IPS DF 6.9 (cell line): ENCODE data around the gene USP7.

Experiments
- DNase-seq: peaks from one replicate; pipeline ENCODE4 v3.0.0-alpha.2; 2013; ENCODE audit warnings: low read depth, low spot score
- H3K27ac ChIP-seq: one replicate; pipeline ENCODE4 v1.5.1; 2013; ENCODE audit warnings: low read length, control low read depth
- H3K27me3 ChIP-seq: 2 replicates; pipeline ENCODE4 v1.6.1; 2013; ENCODE audit warnings: mild to moderate bottlenecking, low read length; ENCODE audit not compliant: control insufficient read depth, insufficient read depth
- H3K36me3 ChIP-seq: 2 replicates; pipeline ENCODE4 v1.6.1; 2013; ENCODE audit warnings: low read length; ENCODE audit not compliant: control insufficient read depth, insufficient read depth
- H3K4me1 ChIP-seq: 2 replicates; pipeline ENCODE4 v1.6.1; 2013; ENCODE audit warnings: low read length; ENCODE audit not compliant: control insufficient read depth, insufficient read depth
- H3K4me3 ChIP-seq: 2 replicates; pipeline ENCODE4 v1.5.1; 2013; ENCODE audit warnings: mild to moderate bottlenecking, low read length
- H3K9me3 ChIP-seq: 2 replicates; pipeline ENCODE4 v1.6.1; 2013; ENCODE audit warnings: low read length, inconsistent platforms; ENCODE audit not compliant: control insufficient read depth, insufficient read depth
- WGBS: extraction: QIAGEN DNeasy Blood & Tissue Kit; methylation state at CpG from one replicate; pipeline ENCODE4 v1.1.7; 2013; ENCODE audit warnings: mixed read lengths, missing lambda C conversion rate; ENCODE audit not compliant: insufficient read length, insufficient coverage; 5-methylcytosine and 5-hydroxymethylcytosine counted together

The USP7 gene

DNA sequence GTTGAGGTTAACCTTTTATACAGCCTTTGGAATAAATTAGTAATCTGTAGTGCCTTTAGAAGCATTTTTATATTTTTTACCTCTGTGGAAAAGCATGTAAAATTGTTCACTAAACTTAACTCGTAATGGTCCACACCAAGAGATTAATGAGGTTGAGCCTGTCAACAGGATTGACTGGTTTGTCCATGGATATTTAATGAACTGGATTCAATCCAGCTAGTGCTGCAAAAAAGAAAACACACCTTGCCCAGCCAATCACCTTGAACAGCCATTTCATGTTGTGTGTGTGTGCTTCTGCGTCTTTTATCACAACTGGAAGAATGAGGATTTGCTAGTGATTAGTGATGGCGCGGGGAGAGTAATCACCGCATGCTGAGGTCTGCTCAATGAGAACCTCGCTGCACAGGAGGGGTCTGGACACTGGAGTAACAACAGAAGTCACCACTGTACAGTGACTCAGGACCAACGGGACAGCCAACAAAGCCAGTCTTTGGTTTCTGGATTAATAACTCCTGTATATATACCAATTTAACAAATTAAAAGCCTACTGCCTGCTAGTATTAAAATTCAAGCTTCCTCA is 47.9 kb downstream of the USP7 start:
- no peaks in the 10 kb centered on the region for H3K9me3 ChIP-seq
- no CpG with 5 or more reads among the region's 7 CpGs for WGBS

DNA sequence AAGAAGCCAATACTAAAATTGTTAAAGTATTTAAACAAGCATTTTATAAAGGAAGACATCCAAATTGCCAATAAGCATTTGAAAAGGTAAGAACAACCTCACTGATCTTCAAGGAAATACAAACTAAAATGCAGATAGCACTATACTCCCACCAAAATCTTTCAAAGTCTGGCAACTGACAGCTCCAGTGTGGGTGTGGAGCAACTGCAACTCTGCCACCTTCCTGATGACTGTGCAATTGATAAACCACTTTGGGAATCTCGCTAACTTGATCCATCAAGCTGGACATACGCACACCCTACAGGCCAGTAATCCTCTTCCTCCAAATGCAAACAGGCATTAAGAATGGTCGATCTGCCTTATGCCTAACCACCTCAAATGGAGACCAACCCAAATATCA is 49.6 kb downstream of the USP7 start:
- no CpG with 5 or more reads among the region's 3 CpGs for WGBS
- Histone ChIP-seq H3K36me3 (peaks cover 19% of the 10 kb centered on the region; the same call in 1 of the 2 replicates), H3K27me3 (no peaks in the 10 kb centered on the region), H3K4me3 (no peak overlapping the region), H3K27ac (no peak overlapping the region), H3K4me1 (peaks cover 1% of the 10 kb centered on the region; the same call in 1 of the 2 replicates), H3K9me3 (no peaks in the 10 kb centered on the region)
- no peak for DNase-seq

More for the DNA sequence above, 47.9 kb downstream of the USP7 start:
- H3K27ac ChIP-seq = no peak overlapping the region
- H3K27me3 ChIP-seq = no peaks in the 10 kb centered on the region
- H3K36me3 ChIP-seq = peaks cover 22% of the 10 kb centered on the region; the same call in 1 of the 2 replicates
- H3K4me3 ChIP-seq = no peak overlapping the region
- H3K4me1 ChIP-seq = peaks cover 1% of the 10 kb centered on the region; the same call in 1 of the 2 replicates
- no peak for DNase-seq

- Histone ChIP-seq H3K27ac (no peak overlapping the region), H3K4me3 (no peak overlapping the region), H3K9me3 (no peaks in the 10 kb centered on the region), H3K4me1 (peaks cover 1% of the 10 kb centered on the region; the same call in 1 of the 2 replicates), H3K27me3 (no peaks in the 10 kb centered on the region), H3K36me3 (peaks cover 29% of the 10 kb centered on the region; the same call in 1 of the 2 replicates)
- DNase-seq = no peak
- WGBS = no CpG with 5 or more reads among the region's 4 CpGs
Observed at GRCh38 chr16:8912793-8913192, 50.9 kb downstream of the USP7 start.

DNA sequence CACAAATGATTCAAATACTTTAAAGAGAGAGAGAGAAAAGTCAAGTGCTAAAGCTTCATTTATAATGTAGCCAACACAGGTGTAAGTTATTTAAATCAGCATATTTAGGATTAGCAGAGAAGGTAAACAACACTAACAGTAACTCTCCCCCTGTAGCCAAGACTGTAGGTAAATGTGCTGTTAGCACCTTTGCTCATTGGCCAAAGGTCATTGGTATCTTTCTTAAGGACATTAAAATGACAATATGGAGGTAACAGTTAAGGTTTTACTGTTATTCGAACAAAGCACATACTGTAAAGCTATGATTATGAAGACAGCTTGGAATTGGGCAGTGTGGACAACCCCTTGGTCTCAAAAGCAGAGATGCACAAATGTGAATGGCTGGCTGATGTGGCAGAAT is 52.9 kb downstream of the USP7 start:
- Histone ChIP-seq H3K36me3 (peaks cover 28% of the 10 kb centered on the region; the same call in 1 of the 2 replicates), H3K4me1 (peaks cover 1% of the 10 kb centered on the region; the same call in 1 of the 2 replicates), H3K4me3 (no peak overlapping the region), H3K27me3 (no peaks in the 10 kb centered on the region), H3K27ac (no peak overlapping the region), H3K9me3 (no peaks in the 10 kb centered on the region)
- no peak for DNase-seq
- no CpG with 5 or more reads among the region's 1 CpG for WGBS

GRCh38 chr16:8908810-8909468 is 54.8 kb downstream of the USP7 start:
- Histone ChIP-seq H3K36me3 (peaks cover 26% of the 10 kb centered on the region), H3K27ac (no peak overlapping the region), H3K4me1 (peaks cover 1% of the 10 kb centered on the region; the same call in 1 of the 2 replicates), H3K27me3 (no peaks in the 10 kb centered on the region), H3K9me3 (no peaks in the 10 kb centered on the region), H3K4me3 (no peak overlapping the region)
- no peak for DNase-seq
- WGBS = no CpG with 5 or more reads among the region's 8 CpGs

- WGBS = no CpG with 5 or more reads among the region's 4 CpGs
- Histone ChIP-seq H3K4me3 (no peak overlapping the region), H3K9me3 (no peaks in the 10 kb centered on the region), H3K4me1 (peaks cover 1% of the 10 kb centered on the region; the same call in 1 of the 2 replicates), H3K36me3 (peaks cover 32% of the 10 kb centered on the region), H3K27ac (no peak overlapping the region), H3K27me3 (no peaks in the 10 kb centered on the region)
- DNase-seq = no peak
Observed at GRCh38 chr16:8907096-8907495, 56.6 kb downstream of the USP7 start.

GRCh38 chr16:8905795-8906591 is 57.7 kb downstream of the USP7 start:
- no CpG with 5 or more reads among the region's 14 CpGs for WGBS
- Histone ChIP-seq H3K27me3 (no peaks in the 10 kb centered on the region), H3K27ac (no peak overlapping the region), H3K4me1 (no peaks in the 10 kb centered on the region), H3K4me3 (no peak overlapping the region), H3K9me3 (no peaks in the 10 kb centered on the region), H3K36me3 (peaks cover 30% of the 10 kb centered on the region)
- DNase-seq = no peak

DNA sequence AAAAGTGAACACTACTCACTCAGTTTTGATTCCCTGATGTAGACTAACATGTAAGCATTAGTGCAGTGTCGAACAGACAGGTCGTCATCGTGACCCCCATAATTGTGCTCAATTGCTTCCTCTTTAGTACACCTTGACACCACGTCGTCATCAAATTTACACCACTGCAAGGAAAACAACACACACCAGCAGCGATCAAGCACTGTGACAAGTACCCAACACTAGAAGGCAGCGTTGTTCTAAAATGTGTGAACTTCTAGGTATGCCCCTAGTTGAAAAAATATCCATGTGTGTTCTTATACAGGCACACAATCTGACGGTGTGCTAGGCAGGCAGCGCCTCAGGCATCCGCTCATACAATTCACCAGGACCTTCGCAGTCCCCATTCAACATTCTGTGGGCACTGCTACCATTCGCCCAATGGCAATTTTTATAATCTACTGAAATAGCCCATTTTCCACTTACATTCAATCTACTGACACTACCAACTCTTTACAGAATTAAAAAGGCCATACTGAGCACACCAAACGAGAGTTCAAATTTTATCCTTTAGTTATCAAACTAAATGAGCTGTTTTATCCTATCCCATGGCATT is 58.4 kb downstream of the USP7 start:
- Histone ChIP-seq H3K36me3 (peaks cover 30% of the 10 kb centered on the region), H3K27ac (no peak overlapping the region), H3K9me3 (no peaks in the 10 kb centered on the region), H3K4me3 (no peak overlapping the region), H3K4me1 (no peaks in the 10 kb centered on the region), H3K27me3 (no peaks in the 10 kb centered on the region)
- no CpG with 5 or more reads among the region's 13 CpGs for WGBS
- no peak for DNase-seq

GRCh38 chr16:8904018-8904430 is 59.7 kb downstream of the USP7 start:
- H3K9me3 ChIP-seq = no peaks in the 10 kb centered on the region
- no peak overlapping the region; the same call in 1 of the 2 replicates for H3K4me3 ChIP-seq
- H3K27ac ChIP-seq = no peak overlapping the region
- H3K27me3 ChIP-seq = no peaks in the 10 kb centered on the region
- no peak for DNase-seq
- peaks cover 31% of the 10 kb centered on the region for H3K36me3 ChIP-seq
- H3K4me1 ChIP-seq = no peaks in the 10 kb centered on the region
- no CpG with 5 or more reads among the region's 8 CpGs for WGBS

DNA sequence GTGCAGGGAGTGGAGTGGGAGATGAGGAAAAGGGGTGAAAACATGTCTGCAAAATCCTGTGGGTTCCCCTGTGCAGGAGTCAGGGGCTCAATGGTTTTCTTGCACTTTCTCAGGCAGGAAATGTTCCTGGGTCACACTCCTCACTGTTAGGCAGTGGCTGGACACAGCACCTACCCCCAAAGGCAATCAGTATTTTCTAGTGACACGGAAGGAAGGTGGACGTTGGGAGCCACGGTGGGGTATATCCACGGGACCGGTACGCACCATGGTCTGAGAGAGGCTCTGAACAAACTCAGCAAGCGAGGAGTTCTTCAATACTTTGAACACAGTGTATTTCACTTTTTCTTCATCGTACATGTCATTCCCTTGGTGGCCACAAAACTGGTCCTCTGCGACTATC is 60.7 kb downstream of the USP7 start:
- H3K4me1 ChIP-seq = no peaks in the 10 kb centered on the region
- H3K4me3 ChIP-seq = no peak overlapping the region
- no peak for DNase-seq
- H3K27me3 ChIP-seq = no peaks in the 10 kb centered on the region
- no peaks in the 10 kb centered on the region for H3K9me3 ChIP-seq
- peaks cover 28% of the 10 kb centered on the region for H3K36me3 ChIP-seq
- no CpG with 5 or more reads among the region's 9 CpGs for WGBS
- no peak overlapping the region for H3K27ac ChIP-seq
